ENCODE results near the gene SLC2A10. TPM values are rescaled to one million over a fixed set of nuclear protein-coding genes. Genes with fewer than 3 reads are reported as not detected.

Gene SLC2A10
- total RNA-seq, 1 experiment from 2014 or later = 0.05 TPM

GRCh38 chr20:46680684-46681031, 28.8 kb upstream of the SLC2A10 start:
- no peaks in the 10 kb centered on the region for H3K9me2 ChIP-seq (ENCODE audit: insufficient read depth)
- H3K27me3 ChIP-seq (ENCODE audit: insufficient read depth, low read length) = no peaks in the 10 kb centered on the region
- ChIA-PET POLR2A (interaction anchor here (1.0 kb wide), 1 partner anchor 9 kb away, joined by 3 read pairs; the partner anchor contains the start of gene TP53RK), CTCF (interaction anchor here (0.5 to 2.0 kb wide), 4 partner anchors 17 to 159 kb away, joined by 3 to 8 read pairs (median 4); no protein-coding TSS in a partner anchor), RAD21 (ENCODE audit: low non-redundant PET in 1 of 2, low total read pairs in 2 of 2, uncharacterized antibody in 2 of 2, unreplicated experiment in 2 of 2) (interaction anchor here (0.6 to 0.7 kb wide), 3 partner anchors 94 to 161 kb away, joined by 3 to 5 read pairs (median 5); no protein-coding TSS in a partner anchor)
- no peaks in the 10 kb centered on the region for H3K9me3 ChIP-seq (ENCODE audit: control insufficient read depth in 1 of 2, insufficient read depth in 1 of 2, low read depth in 1 of 2, low read length in 2 of 2)
- no peak overlapping the region for H3K4me2 ChIP-seq (ENCODE audit: low read length)
- H3K4me3 ChIP-seq (replicated peaks in 1 of 2; ENCODE audit: low read depth in 1 of 2, low read length in 2 of 2) = no peak overlapping the region
- H3K9ac ChIP-seq (ENCODE audit: low read length) = no peak overlapping the region
- DNase-seq (ENCODE audit: low read depth, low spot score) = no peak
- peaks cover 5% of the 10 kb centered on the region for H3K79me2 ChIP-seq (ENCODE audit: insufficient read depth, low read length)
- H3K36me3 ChIP-seq (ENCODE audit: control insufficient read depth in 1 of 2, insufficient read depth in 2 of 2, low read length in 2 of 2) = peaks cover 0 to 6% of the 10 kb centered on the region in 2 experiments; a peak in 2 of 4 replicates
- H3K4me1 ChIP-seq (ENCODE audit: control insufficient read depth in 1 of 2, insufficient read depth in 2 of 2, low read length in 2 of 2) = peaks cover 0 to 10% of the 10 kb centered on the region in 2 experiments; a peak in 2 of 4 replicates
- TF ChIP-seq ZBTB33 (IDR thresholded peaks at IDR 0.05; ENCODE audit: extremely low read depth, insufficient replicate concordance, low read length) = no peak
- no peak for TF ChIP-seq TCF7L2 (IDR thresholded peaks at IDR 0.05; ENCODE audit: borderline replicate concordance, extremely low read depth, insufficient read depth, insufficient read length)
- no peak for TF ChIP-seq MAX (IDR thresholded peaks at IDR 0.05)
- TF ChIP-seq CBX3 (IDR thresholded peaks at IDR 0.05; ENCODE audit: low read depth) = no peak
- no peak for TF ChIP-seq POLR2AphosphoS5 (IDR thresholded peaks at IDR 0.05; ENCODE audit: low read depth, low read length)
- no peak for TF ChIP-seq YY1 (IDR thresholded peaks at IDR 0.05; ENCODE audit: extremely low read depth, insufficient replicate concordance, low read depth, low read length)
- no peak for TF ChIP-seq ATF3 (IDR thresholded peaks at IDR 0.05)
- no peak for TF ChIP-seq RAD21 (IDR thresholded peaks at IDR 0.05; ENCODE audit: low read depth)
- no peak for TF ChIP-seq ZNF274 (IDR thresholded peaks at IDR 0.05; ENCODE audit: low read depth, low read length)
- no peak for TF ChIP-seq SIN3A (IDR thresholded peaks at IDR 0.05; ENCODE audit: low read depth)
- no peak for TF ChIP-seq EGR1 (IDR thresholded peaks at IDR 0.05; ENCODE audit: low read depth)
- no peak for TF ChIP-seq EZH2 (IDR thresholded peaks at IDR 0.05)
- H2AFZ ChIP-seq (ENCODE audit: low read depth, low read length, poor library complexity, severe bottlenecking) = no peak overlapping the region
- no peak for ATAC-seq
- H4K20me1 ChIP-seq (ENCODE audit: insufficient read depth) = no peaks in the 10 kb centered on the region
- no TSS peak for BruUV-seq (replicated peaks)
- intact Hi-C loops (cut with micrococcal nuclease) = loop anchor here (1.0 to 5.0 kb wide), 2 partner anchors 118 to 159 kb away; no protein-coding TSS in a partner anchor
- no peak overlapping the region for H3K27ac ChIP-seq (ENCODE audit: low read depth, low read length)
